GM23248 (cell line): ENCODE data around the gene PACS1. TPM values are rescaled to one million over a fixed set of nuclear protein-coding genes. Genes with fewer than 3 reads are reported as not detected.
"Not testable (repeated sequence)": the region's sequence is repeated elsewhere in the genome, so short reads cannot be mapped to it uniquely, and the experiment has no call there.

Source experiments
- DNase-seq: peaks from one replicate; pipeline ENCODE4 v3.0.0-alpha.2; 2015
- H2AFZ ChIP-seq: fragments of 200-600 bp; sonication (generic); 2 replicates; pipeline ENCODE4 v1.6.1; 2016; ENCODE audit warnings: antibody characterized with exemption
- H3F3A ChIP-seq: fragments of 200-600 bp; sonication (generic); 2 replicates; pipeline ENCODE4 v1.6.1; 2016; ENCODE audit warnings: mild to moderate bottlenecking, antibody characterized with exemption, mixed run types; ENCODE audit not compliant: insufficient read depth
- H3K27ac ChIP-seq: fragments of 200-600 bp; sonication (generic); 2 replicates; pipeline ENCODE4 v1.5.1; 2016; ENCODE audit warnings: mild to moderate bottlenecking
- H3K27me3 ChIP-seq: fragments of 200-600 bp; sonication (generic); replicated peaks from 2 replicates; pipeline ENCODE4 v1.6.1; 2016; ENCODE audit warnings: mild to moderate bottlenecking; ENCODE audit not compliant: insufficient read depth
- H3K36me3 ChIP-seq: fragments of 200-600 bp; sonication (generic); 2 replicates; pipeline ENCODE4 v1.6.1; 2016; ENCODE audit warnings: low read depth, mild to moderate bottlenecking
- H3K4me1 ChIP-seq: fragments of 200-600 bp; sonication (generic); 2 replicates; pipeline ENCODE4 v1.6.1; 2016; ENCODE audit warnings: mild to moderate bottlenecking; ENCODE audit not compliant: insufficient read depth
- H3K4me2 ChIP-seq: fragments of 200-600 bp; sonication (generic); one replicate; pipeline ENCODE4 v1.6.1; 2016; ENCODE audit warnings: mild to moderate bottlenecking; ENCODE audit not compliant: unreplicated experiment
- H3K4me3 ChIP-seq: fragments of 200-600 bp; sonication (generic); 2 replicates; pipeline ENCODE4 v1.5.1; 2016; ENCODE audit warnings: mild to moderate bottlenecking
- H3K79me2 ChIP-seq: fragments of 200-600 bp; sonication (generic); 2 replicates; pipeline ENCODE4 v1.6.1; 2016; ENCODE audit warnings: mild to moderate bottlenecking; ENCODE audit not compliant: insufficient read depth
- H3K9ac ChIP-seq: fragments of 200-600 bp; sonication (generic); 2 replicates; pipeline ENCODE4 v1.6.1; 2016; ENCODE audit warnings: mild to moderate bottlenecking
- H3K9me2 ChIP-seq: fragments of 200-600 bp; sonication (generic); 2 replicates; pipeline ENCODE4 v1.6.1; 2016; ENCODE audit warnings: mixed run types, mild to moderate bottlenecking, moderate library complexity; ENCODE audit not compliant: insufficient read depth
- H3K9me3 ChIP-seq: fragments of 200-600 bp; sonication (generic); one replicate; pipeline ENCODE4 v1.6.1; 2017; ENCODE audit warnings: low read depth
- H4K20me1 ChIP-seq: fragments of 200-600 bp; sonication (generic); 2 replicates; pipeline ENCODE4 v1.6.0; 2016; ENCODE audit not compliant: insufficient read depth
- EZH2 ChIP-seq: fragments of 200-600 bp; sonication (generic); IDR thresholded peaks from 2 replicates; pipeline ENCODE4 v1.6.1; 2018; ENCODE audit warnings: antibody characterized with exemption, mild to moderate bottlenecking; ENCODE audit not compliant: insufficient read depth, poor library complexity, severe bottlenecking
- EZH2phosphoT487 ChIP-seq: fragments of 200-600 bp; sonication (generic); IDR thresholded peaks from 2 replicates; pipeline ENCODE4 v1.6.1; 2018; ENCODE audit warnings: antibody characterized with exemption, moderate library complexity, mild to moderate bottlenecking, low read depth; ENCODE audit not compliant: insufficient read depth
- WGBS, 2 experiments: methylation state at CpG; one replicate each; pipeline ENCODE4 v1.1.6; 2015 to 2017; ENCODE audit warnings: low lambda C conversion rate in 2 of 2, low coverage in 1 of 2; ENCODE audit errors: missing lambda C conversion rate in 2 of 2; 5-methylcytosine and 5-hydroxymethylcytosine counted together
- in situ Hi-C: fragments of 300-500 bp; cut with MboI; formaldehyde crosslinking; loops from 2 replicates; pipeline ENCODE4 v1.15.0; 2020
- polyA plus RNA-seq: library from polyadenylated mRNA; unstranded; fragments of >200 nt; fragmentation: Nextera tagmentation; extraction: Ambion mirVana; gene quantifications from 2 replicates; pipeline ENCODE4 v1.2.1, GENCODE V29; 2016
- total RNA-seq: library from RNA; depleted of rRNA; stranded (reverse); fragments of >200 nt; shearing (Covaris generic); gene quantifications from 2 replicates; pipeline ENCODE4 v1.2.3, GENCODE V29; 2014

Gene PACS1
- total and polyA plus RNA-seq, 2 experiments from 2014 or later: 33.2 to 48.9 TPM

DNA sequence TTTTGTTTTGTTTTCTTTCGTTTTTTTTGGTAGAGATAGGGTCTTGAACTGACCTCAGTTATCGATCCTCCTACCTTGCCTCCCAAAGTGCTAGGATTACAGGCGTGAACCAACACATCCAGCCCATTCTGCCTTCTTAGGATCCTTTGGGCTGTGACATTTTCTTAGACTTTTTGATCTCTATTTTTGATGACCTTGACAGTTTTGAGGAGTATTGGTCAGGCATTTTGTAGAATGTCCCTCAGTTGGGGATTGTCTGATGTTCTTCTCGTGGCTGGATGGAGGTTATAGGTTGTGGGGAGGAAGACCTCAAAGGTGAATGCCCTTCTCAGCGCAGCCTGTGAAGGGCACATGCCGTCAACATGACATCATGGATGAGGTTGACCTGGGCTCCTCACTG lies 178.8 kb downstream of the PACS1 start:
- in situ Hi-C loops: no loop called here
- no peaks in the 10 kb centered on the region for H3K79me2 ChIP-seq
- H3K27ac ChIP-seq: no peak overlapping the region
- no peaks in the 10 kb centered on the region for H4K20me1 ChIP-seq
- H3K9me2 ChIP-seq: no peaks in the 10 kb centered on the region
- no peaks in the 10 kb centered on the region for H3K4me1 ChIP-seq
- H3F3A ChIP-seq: 0 out of 2 replicates have a peak, but pooled peaks cover 7% of the 10 kb centered on the region
- H3K27me3 ChIP-seq: no peaks in the 10 kb centered on the region
- no peak overlapping the region for H3K4me2 ChIP-seq
- 88% methylated on average over 6 of the region's 6 CpGs for WGBS, 2 experiments
- no peaks in the 10 kb centered on the region for H3K9me3 ChIP-seq
- no peak overlapping the region for H3K4me3 ChIP-seq
- DNase-seq: no peak
- TF ChIP-seq EZH2: no peak
- TF ChIP-seq EZH2phosphoT487: no peak
- H3K36me3 ChIP-seq: no peaks in the 10 kb centered on the region
- H2AFZ ChIP-seq: no peak overlapping the region
- H3K9ac ChIP-seq: no peak overlapping the region

DNA sequence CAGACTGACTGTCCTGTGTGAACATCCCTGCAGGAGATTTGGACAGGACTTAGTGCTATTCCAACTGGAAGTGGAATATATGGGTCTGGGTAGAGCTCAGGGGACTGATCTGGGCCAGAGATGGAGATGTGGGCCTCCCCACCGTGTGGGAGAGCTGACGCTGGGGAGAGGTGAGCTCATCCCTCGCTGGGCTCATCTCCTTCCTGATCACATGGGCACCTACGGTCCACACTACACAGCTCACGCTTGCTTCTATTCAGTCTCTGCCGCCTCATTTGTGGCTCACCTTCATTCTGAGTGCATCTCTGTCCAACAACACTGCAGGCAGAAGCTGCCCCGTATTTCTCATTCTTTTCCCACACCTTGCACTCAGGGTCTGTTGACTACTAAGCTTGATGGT lies 181.7 kb downstream of the PACS1 start:
- H3K9me3 ChIP-seq: no peaks in the 10 kb centered on the region
- in situ Hi-C loops: no loop called here

DNA sequence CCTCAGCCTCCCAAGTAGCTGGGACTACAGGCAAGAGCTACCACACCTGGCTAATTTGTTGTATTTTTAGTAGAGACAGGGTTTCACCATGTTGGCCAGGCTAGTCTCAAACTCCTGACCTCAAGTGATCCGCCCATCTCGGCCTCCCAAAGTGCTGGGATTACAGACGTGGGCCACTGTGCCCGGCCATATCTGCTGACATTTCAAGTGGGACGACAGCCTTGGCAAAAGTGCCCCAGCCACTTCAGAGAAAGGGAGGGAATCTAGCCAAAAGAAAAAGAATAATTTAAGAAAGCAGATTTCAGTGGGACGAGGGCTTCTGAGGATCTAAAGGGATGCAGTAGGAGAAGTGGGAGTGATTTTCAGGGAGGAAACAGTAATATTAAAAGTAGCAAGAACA lies 183.0 kb downstream of the PACS1 start:
- H3K4me2 ChIP-seq, DNase-seq, H3K27ac ChIP-seq, H3K4me3 ChIP-seq, H3K9ac ChIP-seq, in situ Hi-C loops, H3K4me1 ChIP-seq, H3K79me2 ChIP-seq, H2AFZ ChIP-seq, H3K9me3 ChIP-seq, H4K20me1 ChIP-seq, H3K9me2 ChIP-seq, H3K36me3 ChIP-seq, H3K27me3 ChIP-seq: not testable (repeated sequence)
- peaks cover 23% of the 10 kb centered on the region for H3F3A ChIP-seq
- 50 to 53% methylated on average over 6 of the region's 6 CpGs for WGBS, 2 experiments

More for the DNA sequence above, 181.7 kb downstream of the PACS1 start:
- Histone ChIP-seq H2AFZ (no peak overlapping the region), H4K20me1 (no peaks in the 10 kb centered on the region), H3K4me1 (no peaks in the 10 kb centered on the region), H3F3A (peaks cover 23% of the 10 kb centered on the region), H3K4me2 (no peak overlapping the region), H3K27ac (no peak overlapping the region), H3K9ac (no peak overlapping the region), H3K79me2 (no peaks in the 10 kb centered on the region), H3K27me3 (no peaks in the 10 kb centered on the region), H3K36me3 (no peaks in the 10 kb centered on the region), H3K4me3 (no peak overlapping the region), H3K9me2 (no peaks in the 10 kb centered on the region)
- TF ChIP-seq EZH2 (no peak), EZH2phosphoT487 (no peak)
- 72 to 83% methylated on average over 7 of the region's 7 CpGs for WGBS, 2 experiments
- no peak for DNase-seq

DNA sequence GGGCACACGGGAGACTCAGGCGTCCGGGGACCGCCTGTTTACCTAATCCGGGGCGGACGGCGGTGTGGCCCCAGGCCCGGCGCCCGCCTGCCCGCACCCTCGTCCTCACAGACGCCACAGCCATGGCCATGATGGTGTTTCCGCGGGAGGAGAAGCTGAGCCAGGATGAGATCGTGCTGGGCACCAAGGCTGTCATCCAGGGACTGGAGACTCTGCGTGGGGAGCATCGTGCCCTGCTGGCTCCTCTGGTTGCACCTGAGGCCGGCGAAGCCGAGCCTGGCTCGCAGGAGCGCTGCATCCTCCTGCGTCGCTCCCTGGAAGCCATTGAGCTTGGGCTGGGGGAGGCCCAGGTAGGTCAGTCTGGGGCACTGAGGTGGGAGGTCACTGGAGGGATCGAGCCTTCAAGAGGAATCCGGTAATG lies 188.4 kb downstream of the PACS1 start:
- H3K9me2 ChIP-seq: no peaks in the 10 kb centered on the region
- H3K4me1 ChIP-seq: no peaks in the 10 kb centered on the region
- H2AFZ ChIP-seq: peak overlapping the region; percentile 83; the same call in 1 of the 2 replicates
- no peaks in the 10 kb centered on the region for H3K9me3 ChIP-seq
- no peak for DNase-seq
- H3K9ac ChIP-seq: peak overlapping the region; percentile 93
- H3F3A ChIP-seq: peaks cover 17% of the 10 kb centered on the region
- H3K27ac ChIP-seq: no peak overlapping the region
- H3K79me2 ChIP-seq: peaks cover 15% of the 10 kb centered on the region
- in situ Hi-C loops: no loop called here
- H3K36me3 ChIP-seq: peaks cover 10% of the 10 kb centered on the region; the same call in 1 of the 2 replicates
- H3K4me3 ChIP-seq: peak overlapping the region; percentile 92
- H4K20me1 ChIP-seq: no peaks in the 10 kb centered on the region
- peak overlapping the region; percentile 84 for H3K4me2 ChIP-seq
- WGBS, 2 experiments: 2 to 4% methylated on average over 23 to 27 of the region's 28 CpGs
- no peak for TF ChIP-seq EZH2
- no peak for TF ChIP-seq EZH2phosphoT487
- H3K27me3 ChIP-seq: no peaks in the 10 kb centered on the region

DNA sequence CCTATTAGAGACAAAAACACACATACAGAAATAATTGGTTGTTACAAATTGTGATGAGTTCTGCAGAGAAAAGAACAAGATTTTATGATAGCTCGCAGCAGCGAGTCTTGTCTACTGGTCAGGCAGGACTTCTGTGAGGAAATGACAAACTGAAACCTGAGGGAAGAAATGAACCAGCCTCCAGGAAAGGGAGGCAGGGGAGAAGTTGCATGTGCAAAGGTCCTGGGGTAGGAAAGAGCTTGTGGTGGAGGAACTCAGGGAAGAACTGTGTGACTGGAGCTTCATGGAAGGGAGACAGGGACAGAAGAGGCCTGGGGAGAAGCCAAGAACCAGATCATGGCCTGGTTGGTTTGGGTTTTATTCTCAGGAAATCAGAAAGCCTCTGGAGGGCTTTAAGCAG lies 189.2 kb downstream of the PACS1 start:
- Histone ChIP-seq H3K27ac (no peak overlapping the region), H3K4me1 (no peaks in the 10 kb centered on the region), H3F3A (peaks cover 15% of the 10 kb centered on the region), H3K27me3 (no peaks in the 10 kb centered on the region), H2AFZ (no peak overlapping the region), H3K9ac (peak overlapping the region; percentile 93; the same call in 1 of the 2 replicates), H3K36me3 (peaks cover 10% of the 10 kb centered on the region; the same call in 1 of the 2 replicates), H3K9me2 (no peaks in the 10 kb centered on the region), H4K20me1 (no peaks in the 10 kb centered on the region), H3K9me3 (no peaks in the 10 kb centered on the region), H3K4me3 (peak overlapping the region; percentile 92; the same call in 1 of the 2 replicates), H3K79me2 (peaks cover 15% of the 10 kb centered on the region), H3K4me2 (peak overlapping the region; percentile 84)
- TF ChIP-seq EZH2phosphoT487 (no peak), EZH2 (no peak)
- in situ Hi-C loops: no loop called here
- no peak for DNase-seq
- 89 to 96% methylated on average over 2 of the region's 2 CpGs for WGBS, 2 experiments
